ENCODE results near the gene SLC30A4. TPM values are rescaled to one million over a fixed set of nuclear protein-coding genes. Genes with fewer than 3 reads are reported as not detected.

Gene SLC30A4
- total RNA-seq, 1 experiment from 2014 or later: not detected

DNA sequence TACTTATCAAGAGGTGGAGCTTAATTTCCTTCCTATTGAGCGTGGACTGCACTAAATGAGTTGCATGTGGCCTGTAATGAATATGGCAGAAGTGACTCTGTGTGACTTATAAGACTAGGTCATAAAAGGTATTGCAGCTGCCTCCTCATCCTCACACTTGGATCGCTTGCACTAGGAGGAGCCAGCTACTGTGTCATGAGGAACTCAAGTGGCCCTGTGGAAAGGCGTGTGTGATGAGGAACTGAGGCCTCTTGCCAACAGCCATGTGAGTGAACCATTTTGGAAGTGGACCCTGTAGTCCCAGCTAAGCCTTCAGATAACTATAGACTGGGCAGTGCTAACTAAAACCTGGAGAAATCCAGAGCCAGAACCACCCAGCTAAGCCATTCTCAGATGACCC is 7.1 kb upstream of the SLC30A4 start:
- Histone ChIP-seq H3T11ph (ENCODE audit: low read length) (no peak overlapping the region), H2BK5ac (ENCODE audit: insufficient read length, low read length) (no peak overlapping the region), H3K4me1 (ENCODE audit: insufficient read depth, low read length) (no peaks in the 10 kb centered on the region), H2AK5ac (ENCODE audit: insufficient read length, low read length) (no peak overlapping the region), H3K27ac (ENCODE audit: insufficient read length, low read depth, low read length) (no peak overlapping the region), H2BK15ac (ENCODE audit: low read depth, low read length) (no peak overlapping the region), H3K4me2 (ENCODE audit: insufficient read depth, insufficient read length, low read length) (no peak overlapping the region), H2BK120ac (ENCODE audit: low read depth, low read length, poor library complexity, severe bottlenecking) (no peak overlapping the region), H3K9ac (ENCODE audit: extremely low read depth, insufficient read length, low read length) (no peak overlapping the region), H2BK20ac (ENCODE audit: low read depth, low read length, poor library complexity, severe bottlenecking) (no peak overlapping the region), H3K14ac (ENCODE audit: insufficient read depth, low read length) (no peak overlapping the region), H3K4ac (ENCODE audit: low read depth, low read length) (no peak overlapping the region), H2AFZ (ENCODE audit: low read length) (no peak overlapping the region), H4K91ac (ENCODE audit: insufficient read length, low read depth, low read length) (no peak overlapping the region), H3K56ac (ENCODE audit: insufficient read length, low read depth, low read length) (no peak overlapping the region), H3K23ac (ENCODE audit: insufficient read length, low read depth, low read length) (no peak overlapping the region), H4K20me1 (ENCODE audit: control insufficient read depth, insufficient read depth, insufficient read length) (no peaks in the 10 kb centered on the region), H3K9me3 (ENCODE audit: control insufficient read depth, low read depth, low read length) (no peaks in the 10 kb centered on the region), H3K27me3 (ENCODE audit: insufficient read depth, low read length) (peaks cover 2% of the 10 kb centered on the region; the same call in 1 of the 2 replicates), H4K8ac (replicated peaks; ENCODE audit: insufficient read length, low read depth, low read length) (no peak overlapping the region), H3K79me1 (ENCODE audit: insufficient read depth, low read depth, low read length, poor library complexity, severe bottlenecking) (no peaks in the 10 kb centered on the region), H4K5ac (ENCODE audit: insufficient read length, low read depth, low read length) (no peak overlapping the region), H3K18ac (ENCODE audit: insufficient read length, low read depth, low read length) (no peak overlapping the region), H2BK12ac (ENCODE audit: insufficient read length, low read depth, low read length) (no peak overlapping the region), H3K23me2 (ENCODE audit: insufficient read length, low read depth, low read length, poor library complexity, severe bottlenecking) (no peaks in the 10 kb centered on the region), H3K79me2 (ENCODE audit: insufficient read depth, low read length) (no peaks in the 10 kb centered on the region)
- Mint-ChIP-seq H3K36me3 (ENCODE audit: insufficient read depth in 1 of 3, low read depth in 3 of 3) (no peaks in the 10 kb centered on the region), H3K27ac (no peak overlapping the region), H3K27me3 (ENCODE audit: low read depth) (peaks cover 93% of the 10 kb centered on the region), H3K4me1 (peaks cover 0 to 2% of the 10 kb centered on the region in 2 experiments; a peak in 1 of 4 replicates), H3K4me3 (no peak overlapping the region), H3K9me3 (no peaks in the 10 kb centered on the region; a peak in 1 of 5 replicates)
- no CpG with 5 or more reads among the region's 3 CpGs for WGBS (ENCODE audit: extremely low coverage, insufficient read length, low lambda C conversion rate)
- DNase-seq: no peak
- no peak for TF ChIP-seq CTCF (conservative IDR thresholded peaks at IDR 0.05)

All from H9 (cell line).